ENCODE results near the gene TCF7L1. TPM values are rescaled to one million over a fixed set of nuclear protein-coding genes. Genes with fewer than 3 reads are reported as not detected.

Gene TCF7L1
- polyA plus RNA-seq, 6 donors from 2014 or later = 0.35 TPM; not detected in 5

DNA sequence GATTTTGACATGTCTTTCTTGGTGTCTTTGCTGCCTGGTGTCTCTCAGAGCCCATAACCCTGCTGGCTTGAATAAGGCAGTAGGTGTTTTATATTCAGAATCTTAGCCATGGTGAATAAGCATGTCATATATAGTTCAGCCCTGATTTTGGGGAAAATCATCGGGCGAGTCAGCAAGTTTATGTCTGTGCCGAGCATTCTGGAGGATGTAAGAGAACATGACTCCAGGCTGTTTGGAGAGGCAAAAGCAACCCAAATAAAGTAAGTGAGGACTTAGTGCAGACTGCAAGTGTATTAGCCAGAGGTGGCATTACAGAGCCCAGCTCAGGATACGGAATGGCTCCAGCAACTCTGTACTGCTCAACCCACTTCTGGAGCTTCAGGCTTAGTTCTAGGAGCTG lies 50.3 kb downstream of the TCF7L1 start:
- Mint-ChIP-seq H3K4me1 (peaks cover 0 to 5% (median 0%) of the 10 kb centered on the region in 3 donors), H3K4me3 (no peak overlapping the region), H3K36me3 (no peaks in the 10 kb centered on the region), H3K27ac (no peak overlapping the region), H3K9me3 (peaks cover 0 to 2% (median 0%) of the 10 kb centered on the region in 7 donors), H3K27me3 (peaks cover 0 to 17% (median 8%) of the 10 kb centered on the region in 3 donors)
- DNase-seq = no peak
- ATAC-seq (ENCODE audit: low read depth in 2 of 2) = no peak

DNA sequence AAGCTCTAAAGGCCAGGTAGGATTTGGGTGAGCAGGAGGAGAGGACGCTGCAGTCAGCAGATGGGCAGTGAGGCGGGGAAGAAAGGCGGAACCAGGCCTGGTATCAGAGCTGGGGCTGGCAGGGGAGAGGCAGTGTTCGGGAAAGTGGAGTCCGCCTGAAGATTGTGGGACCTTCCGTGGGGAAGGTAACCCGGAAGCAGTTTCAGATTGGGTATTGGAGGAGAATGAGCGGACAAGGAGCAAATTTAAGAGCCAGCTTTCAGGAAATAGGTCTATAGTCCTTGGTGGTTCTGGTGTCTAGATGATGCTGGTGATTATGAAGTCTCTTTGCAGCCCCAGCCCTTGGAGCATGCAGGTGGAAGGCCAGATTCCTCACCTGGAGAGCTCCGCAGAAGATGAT lies 51.0 kb downstream of the TCF7L1 start:
- no peak overlapping the region for H3K4me3 Mint-ChIP-seq

DNA sequence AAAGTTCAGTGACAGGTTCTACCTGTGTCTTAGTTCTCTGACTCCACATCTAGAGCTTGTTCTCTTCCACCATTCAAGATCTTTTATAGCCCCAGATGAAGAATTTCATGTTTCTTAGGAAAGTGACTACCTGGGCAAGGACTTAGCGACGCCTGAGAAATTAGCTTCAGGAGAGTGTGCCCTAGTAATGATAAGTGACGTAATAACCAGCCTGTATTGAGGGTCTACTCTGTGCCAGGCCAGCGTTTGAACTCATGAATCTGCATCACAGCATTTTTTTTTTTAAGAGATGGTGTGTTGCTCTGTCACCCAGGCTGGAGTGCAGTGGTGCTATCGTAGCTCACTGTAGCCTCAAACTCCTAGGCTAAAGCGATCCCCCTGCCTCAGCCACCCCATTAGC lies 51.8 kb downstream of the TCF7L1 start:
- H3K27me3 Mint-ChIP-seq = peaks cover 2 to 17% (median 9%) of the 10 kb centered on the region in 3 donors
- peaks cover 0 to 5% (median 0%) of the 10 kb centered on the region in 3 donors for H3K4me1 Mint-ChIP-seq
- no peak overlapping the region for H3K27ac Mint-ChIP-seq
- H3K36me3 Mint-ChIP-seq = no peaks in the 10 kb centered on the region
- peaks cover 0 to 2% (median 0%) of the 10 kb centered on the region in 7 donors for H3K9me3 Mint-ChIP-seq
- no peak for DNase-seq
- no peak for ATAC-seq (ENCODE audit: low read depth in 2 of 2)
- H3K4me3 Mint-ChIP-seq = no peak overlapping the region

More for the DNA sequence above, 51.0 kb downstream of the TCF7L1 start:
- Mint-ChIP-seq H3K4me1 (peaks cover 0 to 5% (median 0%) of the 10 kb centered on the region in 3 donors), H3K27ac (no peak overlapping the region), H3K27me3 (peaks cover 0 to 17% (median 8%) of the 10 kb centered on the region in 3 donors), H3K9me3 (peaks cover 0 to 2% (median 0%) of the 10 kb centered on the region in 7 donors), H3K36me3 (no peaks in the 10 kb centered on the region)
- DNase-seq (no peak), ATAC-seq (ENCODE audit: low read depth in 2 of 2) (no peak)

DNA sequence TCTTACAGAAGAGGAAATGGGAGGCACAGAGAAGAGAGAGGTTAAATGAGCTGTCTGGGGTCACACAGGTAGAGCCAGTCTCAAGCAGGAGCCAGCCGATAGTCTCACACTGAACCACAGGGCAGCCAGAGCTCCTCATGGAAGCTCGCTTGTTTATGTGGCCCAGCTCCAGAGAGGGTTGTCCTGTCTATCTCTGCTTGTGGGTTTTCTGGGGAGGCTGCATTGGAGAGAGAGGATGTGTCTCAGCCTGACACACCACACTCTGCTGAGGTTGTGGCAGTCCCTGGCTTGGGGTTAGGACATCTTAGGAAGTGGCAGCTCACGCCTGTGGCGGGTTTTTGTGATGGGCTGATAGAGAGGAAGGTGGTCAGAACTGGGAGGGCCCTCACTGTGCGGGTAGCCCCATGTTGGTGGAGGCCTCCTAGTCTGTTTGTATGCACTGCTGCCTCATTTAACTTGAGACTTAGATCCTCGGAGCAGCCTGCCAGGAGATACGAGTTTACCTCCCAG lies 52.3 kb downstream of the TCF7L1 start:
- Mint-ChIP-seq H3K9me3 (peaks cover 0 to 2% (median 0%) of the 10 kb centered on the region in 7 donors), H3K36me3 (no peaks in the 10 kb centered on the region), H3K27me3 (peaks cover 7 to 17% (median 14%) of the 10 kb centered on the region in 3 donors), H3K4me1 (peaks cover 0 to 5% (median 0%) of the 10 kb centered on the region in 3 donors), H3K4me3 (no peak overlapping the region), H3K27ac (peak overlapping the region in 1 of 6 donors; percentile 64)
- ATAC-seq (ENCODE audit: low read depth in 2 of 2) = no peak
- DNase-seq = no peak

GRCh38 chr2:85187069-85187468 lies 53.9 kb downstream of the TCF7L1 start:
- H3K4me3 Mint-ChIP-seq = no peak overlapping the region
- H3K36me3 Mint-ChIP-seq = no peaks in the 10 kb centered on the region
- peaks cover 0 to 3% (median 0%) of the 10 kb centered on the region in 3 donors for H3K4me1 Mint-ChIP-seq
- H3K27me3 Mint-ChIP-seq = peaks cover 6 to 15% (median 12%) of the 10 kb centered on the region in 3 donors
- peaks cover 0 to 2% (median 0%) of the 10 kb centered on the region in 7 donors for H3K9me3 Mint-ChIP-seq
- ATAC-seq (ENCODE audit: low read depth in 2 of 2) = no peak
- no peak for DNase-seq
- peak overlapping the region in 1 of 6 donors; percentile 39 for H3K27ac Mint-ChIP-seq

- peaks cover 9 to 25% (median 16%) of the 10 kb centered on the region in 3 donors for H3K27me3 Mint-ChIP-seq
- DNase-seq (no peak), ATAC-seq (ENCODE audit: low read depth in 2 of 2) (no peak)
- no peak overlapping the region for H3K4me3 Mint-ChIP-seq
- no peak overlapping the region for H3K27ac Mint-ChIP-seq
- H3K4me1 Mint-ChIP-seq = peaks cover 0 to 3% (median 0%) of the 10 kb centered on the region in 3 donors
- peaks cover 0 to 4% (median 0%) of the 10 kb centered on the region in 7 donors for H3K9me3 Mint-ChIP-seq
- H3K36me3 Mint-ChIP-seq = no peaks in the 10 kb centered on the region
Measured at GRCh38 chr2:85188852-85189251, 55.7 kb downstream of the TCF7L1 start.

DNA sequence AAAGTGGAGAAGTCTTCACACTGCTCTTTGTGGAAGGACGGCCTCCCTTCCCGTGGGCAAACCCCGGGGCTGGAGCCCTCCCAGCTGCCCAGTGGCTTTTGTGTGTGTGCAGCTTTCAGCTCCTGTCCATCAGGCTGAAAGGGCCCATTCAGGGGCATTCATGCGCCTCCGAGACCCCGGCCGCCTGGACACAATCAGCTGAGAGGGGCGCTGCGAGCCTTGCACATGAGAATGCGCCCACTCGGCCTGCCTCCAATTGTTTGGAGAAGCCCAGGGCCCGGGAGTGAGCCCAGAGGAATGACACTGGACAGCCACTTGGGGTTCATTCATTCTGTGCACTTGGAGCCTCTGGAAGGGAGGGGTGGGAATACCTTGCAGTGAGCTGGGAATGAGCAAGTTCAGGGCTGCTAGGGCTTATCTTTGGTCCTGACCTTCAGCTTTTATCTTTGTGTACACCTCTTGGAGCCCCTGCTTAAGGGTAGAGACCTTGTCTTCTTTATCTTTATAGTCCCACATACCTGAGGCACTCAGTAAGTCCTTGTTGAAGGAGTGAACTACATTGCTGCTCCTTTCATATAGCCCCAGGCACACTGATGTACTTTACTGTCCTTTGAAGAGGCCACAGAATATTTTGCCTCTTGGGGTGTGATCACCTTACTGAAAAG lies 56.5 kb downstream of the TCF7L1 start:
- ATAC-seq (ENCODE audit: low read depth in 2 of 2) (no peak), DNase-seq (no peak)
- Mint-ChIP-seq H3K36me3 (no peaks in the 10 kb centered on the region), H3K27me3 (peaks cover 10 to 31% (median 16%) of the 10 kb centered on the region in 3 donors), H3K4me3 (no peak overlapping the region), H3K9me3 (peaks cover 0 to 6% (median 0%) of the 10 kb centered on the region in 7 donors), H3K27ac (no peak overlapping the region), H3K4me1 (no peaks in the 10 kb centered on the region)

- Mint-ChIP-seq H3K27me3 (peaks cover 10 to 23% (median 16%) of the 10 kb centered on the region in 3 donors), H3K9me3 (peaks cover 0 to 6% (median 0%) of the 10 kb centered on the region in 7 donors), H3K27ac (no peak overlapping the region), H3K4me3 (no peak overlapping the region), H3K36me3 (no peaks in the 10 kb centered on the region), H3K4me1 (no peaks in the 10 kb centered on the region)
- no peak for DNase-seq
- ATAC-seq (ENCODE audit: low read depth in 2 of 2) = no peak
Measured at GRCh38 chr2:85191157-85191556, 58.0 kb downstream of the TCF7L1 start.

GRCh38 chr2:85194780-85195480 lies 61.7 kb downstream of the TCF7L1 start:
- DNase-seq (no peak), ATAC-seq (ENCODE audit: low read depth in 2 of 2) (no peak)
- Mint-ChIP-seq H3K4me3 (no peak overlapping the region), H3K4me1 (no peaks in the 10 kb centered on the region), H3K27ac (no peak overlapping the region), H3K36me3 (no peaks in the 10 kb centered on the region), H3K9me3 (peaks cover 0 to 6% (median 0%) of the 10 kb centered on the region in 7 donors), H3K27me3 (peaks cover 15 to 39% (median 23%) of the 10 kb centered on the region in 3 donors)

DNA sequence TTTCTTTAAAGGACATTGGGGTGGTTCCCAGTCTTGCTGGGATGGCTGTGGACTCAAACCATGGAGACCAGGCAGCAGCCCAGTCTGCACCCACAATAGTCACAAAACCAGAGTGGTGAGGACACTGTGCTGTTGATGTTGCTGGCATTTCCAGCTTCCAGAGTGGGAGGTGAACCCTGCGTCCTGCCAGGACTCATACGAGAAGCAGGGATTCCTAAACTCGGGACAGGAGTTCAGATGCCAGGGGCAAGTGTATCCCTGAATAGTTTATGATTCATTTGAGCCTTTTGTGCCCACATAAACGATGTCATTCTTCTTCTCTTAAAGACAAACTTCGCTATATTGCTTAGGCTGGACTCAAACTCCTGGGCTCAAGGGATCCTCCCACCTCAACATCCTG lies 62.8 kb downstream of the TCF7L1 start:
- Mint-ChIP-seq H3K36me3 (no peaks in the 10 kb centered on the region), H3K27ac (no peak overlapping the region), H3K27me3 (peaks cover 5 to 33% (median 23%) of the 10 kb centered on the region in 3 donors), H3K4me3 (no peak overlapping the region), H3K9me3 (peaks cover 0 to 6% (median 0%) of the 10 kb centered on the region in 7 donors), H3K4me1 (no peaks in the 10 kb centered on the region)
- DNase-seq = no peak
- no peak for ATAC-seq (ENCODE audit: low read depth in 2 of 2)

DNA sequence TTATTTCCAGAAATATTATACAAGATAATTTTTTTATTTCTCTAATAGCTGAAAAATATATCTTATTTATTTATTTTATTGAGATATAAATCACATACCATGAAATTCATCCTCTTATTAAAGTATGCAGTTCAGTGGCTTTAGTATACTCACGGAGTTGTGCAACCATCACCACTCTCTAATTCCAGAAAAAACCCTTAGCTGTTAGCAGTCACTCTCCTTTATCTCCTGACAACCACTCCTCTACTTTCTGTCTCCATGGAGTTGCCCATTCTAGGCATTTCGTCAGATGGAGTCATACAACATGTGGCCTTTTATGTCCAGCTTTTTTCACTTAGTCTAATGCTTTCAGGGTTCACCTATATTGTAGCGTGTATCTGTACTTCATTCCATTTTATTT lies 66.5 kb downstream of the TCF7L1 start:
- Mint-ChIP-seq H3K9me3 (peaks cover 0 to 1% (median 0%) of the 10 kb centered on the region in 7 donors), H3K4me1 (no peaks in the 10 kb centered on the region), H3K4me3 (no peak overlapping the region), H3K36me3 (no peaks in the 10 kb centered on the region), H3K27ac (peak overlapping the region in 1 of 6 donors; percentile 56), H3K27me3 (peaks cover 0 to 17% (median 13%) of the 10 kb centered on the region in 3 donors)
- no peak for DNase-seq
- no peak for ATAC-seq (ENCODE audit: low read depth in 2 of 2)

GRCh38 chr2:85209887-85210286 lies 76.7 kb downstream of the TCF7L1 start:
- DNase-seq (no peak), ATAC-seq (ENCODE audit: low read depth in 2 of 2) (no peak)
- Mint-ChIP-seq H3K27ac (no peak overlapping the region), H3K4me1 (peaks cover 0 to 6% (median 0%) of the 10 kb centered on the region in 3 donors), H3K4me3 (no peak overlapping the region), H3K36me3 (no peaks in the 10 kb centered on the region), H3K27me3 (peaks cover 16 to 22% (median 21%) of the 10 kb centered on the region in 3 donors), H3K9me3 (no peaks in the 10 kb centered on the region)

- no peak for ATAC-seq (ENCODE audit: low read depth in 2 of 2)
- DNase-seq = no peak
- Mint-ChIP-seq H3K27ac (no peak overlapping the region), H3K4me1 (peaks cover 0 to 6% (median 0%) of the 10 kb centered on the region in 3 donors), H3K36me3 (no peaks in the 10 kb centered on the region), H3K27me3 (peaks cover 16 to 22% (median 21%) of the 10 kb centered on the region in 3 donors), H3K4me3 (no peak overlapping the region), H3K9me3 (no peaks in the 10 kb centered on the region)
Measured at GRCh38 chr2:85210511-85210910, 77.3 kb downstream of the TCF7L1 start.
